Aorta (tissue), 5 donors: ENCODE measurements around the gene EIF3F. TPM values are rescaled to one million over a fixed set of nuclear protein-coding genes. Genes with fewer than 3 reads are reported as not detected.
A peak's percentile ranks its signal among the peaks of the same experiment; 100 is the strongest.

Experiments used
- ATAC-seq: fragments of 200-7000 bp; cut with Tn5 transposase; one replicate; pipeline ENCODE4 v1.9.1; 2022; ENCODE audit warnings: moderate library complexity; ENCODE audit not compliant: low FRiP score
- DNase-seq, 2 donors: peaks; one replicate each; pipeline ENCODE4 v3.0.0-alpha.2; 2020
- H3K27ac ChIP-seq, 2 donors: one replicate each; pipeline ENCODE4 v1.5.1; 2013; ENCODE audit warnings: low read length in 2 of 2, mild to moderate bottlenecking in 2 of 2, moderate library complexity in 2 of 2, control low read depth in 1 of 2, inconsistent platforms in 1 of 2, low read depth in 1 of 2
- H3K27me3 ChIP-seq, 2 donors: one replicate each; pipeline ENCODE4 v1.6.1; 2013; ENCODE audit warnings: control low read depth in 1 of 2, low read length in 1 of 2, mild to moderate bottlenecking in 1 of 2, moderate library complexity in 1 of 2; ENCODE audit not compliant: insufficient read depth in 2 of 2, control insufficient read depth in 1 of 2
- H3K36me3 ChIP-seq, 2 donors: one replicate each; pipeline ENCODE4 v1.6.1; 2013; ENCODE audit warnings: control low read depth in 1 of 2, low read length in 1 of 2, mild to moderate bottlenecking in 1 of 2; ENCODE audit not compliant: insufficient read depth in 2 of 2, control insufficient read depth in 1 of 2
- H3K4me1 ChIP-seq, 2 donors: one replicate each; pipeline ENCODE4 v1.6.1; 2013; ENCODE audit warnings: low read length in 2 of 2, control low read depth in 1 of 2, mild to moderate bottlenecking in 1 of 2, moderate library complexity in 1 of 2; ENCODE audit not compliant: insufficient read depth in 2 of 2, control insufficient read depth in 1 of 2
- H3K4me3 ChIP-seq, 2 donors: one replicate each; pipeline ENCODE4 v1.5.1; 2013; ENCODE audit warnings: low read length in 2 of 2, control low read depth in 1 of 2, mild to moderate bottlenecking in 1 of 2
- H3K9me3 ChIP-seq: one replicate; pipeline ENCODE4 v1.6.1; 2013; ENCODE audit warnings: mild to moderate bottlenecking, low read length; ENCODE audit not compliant: control insufficient read depth
- WGBS, 2 donors: extraction: QIAGEN DNeasy Blood & Tissue Kit; methylation state at CpG; one replicate each; pipeline ENCODE4 v1.1.7; 2013; 5-methylcytosine and 5-hydroxymethylcytosine counted together
- intact Hi-C, 2 donors: fragments of 100-400 bp; cut with DNase I; formaldehyde crosslinking; loops; one replicate each; pipeline versions ENCODE4 v1.14.2 to v1.15.0; 2022
- polyA plus RNA-seq, 2 donors: library from polyadenylated mRNA; stranded (reverse); fragments of 200-250 nt; gene quantifications; one replicate each; pipeline ENCODE4 v1.2.3, GENCODE V29; 2013
- total RNA-seq, 2 donors: library from RNA; stranded (reverse); fragmentation: NEBNext Ultra II Directional; extraction: Animal tissue kit (Norgen Biotek cat#: 25700); gene quantifications; one replicate each; pipeline ENCODE4 v1.2.1, GENCODE V29; 2021
- donor health status: healthy with polysubstance abuse.
- donor health status: Bipolar disorder and iron deficiency.
- donor health status: DM: no; HTN: no; CAD: no.
- donor health status: DM: no; HTN: no; CAD: no.
- donor health status: DM: yes; HTN: yes; CAD: no.

The EIF3F gene
- total and polyA plus RNA-seq, 4 donors: 156 to 486 (median 220) TPM

- ATAC-seq (no peak), DNase-seq (no peak)
- Histone ChIP-seq H3K36me3 (no peaks in the 10 kb centered on the region), H3K9me3 (no peaks in the 10 kb centered on the region), H3K27me3 (no peaks in the 10 kb centered on the region), H3K27ac (no peak overlapping the region), H3K4me1 (no peaks in the 10 kb centered on the region), H3K4me3 (no peak overlapping the region)
- intact Hi-C loops: no loop called here
- WGBS, 2 donors: 87 to 90% methylated on average over 5 of the region's 5 CpGs
These were observed 49.1 kb downstream of the EIF3F start for GRCh38 chr11:8036002-8036802.

- H3K27ac ChIP-seq: no peak overlapping the region
- no peak overlapping the region for H3K4me3 ChIP-seq
- H3K4me1 ChIP-seq: no peaks in the 10 kb centered on the region
- no peaks in the 10 kb centered on the region for H3K27me3 ChIP-seq
- DNase-seq: no peak
- WGBS, 2 donors: 93 to 97% methylated on average over 5 of the region's 5 CpGs
- no peak for ATAC-seq
- H3K36me3 ChIP-seq: no peaks in the 10 kb centered on the region
- no peaks in the 10 kb centered on the region for H3K9me3 ChIP-seq
- intact Hi-C loops: no loop called here
These were observed 49.8 kb downstream of the EIF3F start for GRCh38 chr11:8036986-8037385.

GRCh38 chr11:8038393-8038792 lies 51.3 kb downstream of the EIF3F start:
- Histone ChIP-seq H3K4me1 (no peaks in the 10 kb centered on the region), H3K27me3 (no peaks in the 10 kb centered on the region), H3K36me3 (no peaks in the 10 kb centered on the region), H3K4me3 (no peak overlapping the region), H3K9me3 (no peaks in the 10 kb centered on the region), H3K27ac (no peak overlapping the region)
- 75 to 76% methylated on average over 8 of the region's 8 CpGs for WGBS, 2 donors
- intact Hi-C loops: no loop called here
- DNase-seq (peak in 1 of 2 donors; percentile 33), ATAC-seq (no peak)

- no peaks in the 10 kb centered on the region for H3K36me3 ChIP-seq
- no peak overlapping the region for H3K4me3 ChIP-seq
- H3K9me3 ChIP-seq: no peaks in the 10 kb centered on the region
- WGBS, 2 donors: 78 to 87% methylated on average over 11 to 12 of the region's 12 CpGs
- H3K27me3 ChIP-seq: no peaks in the 10 kb centered on the region
- intact Hi-C loops: no loop called here
- no peak for ATAC-seq
- DNase-seq: no peak
- H3K27ac ChIP-seq: no peak overlapping the region
- no peaks in the 10 kb centered on the region for H3K4me1 ChIP-seq
These were observed 51.8 kb downstream of the EIF3F start for GRCh38 chr11:8038811-8039529.

- intact Hi-C loops: no loop called here
- DNase-seq (peak in 1 of 2 donors; percentile 44), ATAC-seq (no peak)
- Histone ChIP-seq H3K4me1 (no peaks in the 10 kb centered on the region), H3K27ac (no peak overlapping the region), H3K27me3 (no peaks in the 10 kb centered on the region), H3K9me3 (no peaks in the 10 kb centered on the region), H3K36me3 (no peaks in the 10 kb centered on the region), H3K4me3 (no peak overlapping the region)
- WGBS, 2 donors: 93% methylated on average over 10 of the region's 10 CpGs
These were observed 52.6 kb downstream of the EIF3F start for GRCh38 chr11:8039530-8040260.

- 81 to 94% methylated on average over 4 of the region's 4 CpGs for WGBS, 2 donors
- DNase-seq (peak in 1 of 2 donors; percentile 44), ATAC-seq (no peak)
- Histone ChIP-seq H3K9me3 (no peaks in the 10 kb centered on the region), H3K4me3 (no peak overlapping the region), H3K36me3 (no peaks in the 10 kb centered on the region), H3K27ac (no peak overlapping the region), H3K4me1 (no peaks in the 10 kb centered on the region), H3K27me3 (no peaks in the 10 kb centered on the region)
- intact Hi-C loops: no loop called here
These were observed 53.3 kb downstream of the EIF3F start for GRCh38 chr11:8040261-8040920.

- 82 to 89% methylated on average over 2 of the region's 2 CpGs for WGBS, 2 donors
- intact Hi-C loops: no loop called here
- H3K9me3 ChIP-seq: no peaks in the 10 kb centered on the region
- no peaks in the 10 kb centered on the region for H3K36me3 ChIP-seq
- H3K4me3 ChIP-seq: no peak overlapping the region
- no peak for DNase-seq
- no peak overlapping the region for H3K27ac ChIP-seq
- H3K27me3 ChIP-seq: no peaks in the 10 kb centered on the region
- ATAC-seq: no peak
- no peaks in the 10 kb centered on the region for H3K4me1 ChIP-seq
These were observed 53.8 kb downstream of the EIF3F start for GRCh38 chr11:8040921-8041285.

GRCh38 chr11:8041576-8041975 lies 54.4 kb downstream of the EIF3F start:
- intact Hi-C loops: no loop called here
- ATAC-seq (no peak), DNase-seq (no peak)
- WGBS, 2 donors: 88 to 94% methylated on average over 4 of the region's 4 CpGs
- no peaks in the 10 kb centered on the region for H3K36me3 ChIP-seq
- H3K4me3 ChIP-seq: no peak overlapping the region
- no peak overlapping the region for H3K27ac ChIP-seq
- H3K9me3 ChIP-seq: no peaks in the 10 kb centered on the region
- no peaks in the 10 kb centered on the region for H3K27me3 ChIP-seq
- no peaks in the 10 kb centered on the region for H3K4me1 ChIP-seq
